ENCODE data around the gene TK2.

TK2 gene

GRCh38 chr16:66477028-66477515 is 72.8 kb downstream of the TK2 start:
- H3K4me3 ChIP-seq (ENCODE audit: low read depth, low read length), result no peak overlapping the region
- TF ChIP-seq CTCF (IDR thresholded peaks at IDR 0.05; ENCODE audit: low read depth, low read length) (no peak), MAX (IDR thresholded peaks at IDR 0.05; ENCODE audit: low read depth, low read length) (no peak), MYC (IDR thresholded peaks at IDR 0.05; ENCODE audit: low read depth, low read length) (no peak), POLR2A (IDR thresholded peaks at IDR 0.05; ENCODE audit: extremely low read depth, insufficient read length) (no peak)
- DNase-seq (ENCODE audit: low read depth), result no peak

- TF ChIP-seq CTCF (IDR thresholded peaks at IDR 0.05; ENCODE audit: low read depth, low read length) (no peak), MYC (IDR thresholded peaks at IDR 0.05; ENCODE audit: low read depth, low read length) (no peak), MAX (IDR thresholded peaks at IDR 0.05; ENCODE audit: low read depth, low read length) (no peak), POLR2A (IDR thresholded peaks at IDR 0.05; ENCODE audit: extremely low read depth, insufficient read length) (no peak)
- DNase-seq (ENCODE audit: low read depth), result peak; percentile 38
- no peak overlapping the region for H3K4me3 ChIP-seq (ENCODE audit: low read depth, low read length)
Observed at GRCh38 chr16:66476328-66477027, 73.4 kb downstream of the TK2 start.

GRCh38 chr16:66475232-66475631 is 74.7 kb downstream of the TK2 start:
- H3K4me3 ChIP-seq (ENCODE audit: low read depth, low read length), result no peak overlapping the region
- TF ChIP-seq MAX (IDR thresholded peaks at IDR 0.05; ENCODE audit: low read depth, low read length) (no peak), POLR2A (IDR thresholded peaks at IDR 0.05; ENCODE audit: extremely low read depth, insufficient read length) (no peak), CTCF (IDR thresholded peaks at IDR 0.05; ENCODE audit: low read depth, low read length) (no peak), MYC (IDR thresholded peaks at IDR 0.05; ENCODE audit: low read depth, low read length) (no peak)
- no peak for DNase-seq (ENCODE audit: low read depth)

GRCh38 chr16:66474750-66475199 is 75.1 kb downstream of the TK2 start:
- H3K4me3 ChIP-seq (ENCODE audit: low read depth, low read length), result no peak overlapping the region
- DNase-seq (ENCODE audit: low read depth), result peak; percentile 84

More at GRCh38 chr16:66474750-66475199, 75.1 kb downstream of the TK2 start:
- TF ChIP-seq POLR2A (IDR thresholded peaks at IDR 0.05; ENCODE audit: extremely low read depth, insufficient read length) (no peak), MAX (IDR thresholded peaks at IDR 0.05; ENCODE audit: low read depth, low read length) (no peak), CTCF (IDR thresholded peaks at IDR 0.05; ENCODE audit: low read depth, low read length) (no peak), MYC (IDR thresholded peaks at IDR 0.05; ENCODE audit: low read depth, low read length) (no peak)

Data from NB4 (cell line).